GM12874 (cell line): Measurements from ENCODE around the gene TBCCD1.

Source experiments
- TF ChIP-seq, protein P1 (sequence below): IDR thresholded peaks from 2 replicates; pipeline ENCODE4 v1.5.1; 2011; ENCODE audit warnings: low read depth, mild to moderate bottlenecking, control low read depth, low read length, moderate library complexity; ENCODE audit not compliant: insufficient read depth

Gene TBCCD1

GRCh38 chr3:186513386-186513785 lies 53.8 kb downstream of the TBCCD1 start:
- TF ChIP-seq, protein P1, sequence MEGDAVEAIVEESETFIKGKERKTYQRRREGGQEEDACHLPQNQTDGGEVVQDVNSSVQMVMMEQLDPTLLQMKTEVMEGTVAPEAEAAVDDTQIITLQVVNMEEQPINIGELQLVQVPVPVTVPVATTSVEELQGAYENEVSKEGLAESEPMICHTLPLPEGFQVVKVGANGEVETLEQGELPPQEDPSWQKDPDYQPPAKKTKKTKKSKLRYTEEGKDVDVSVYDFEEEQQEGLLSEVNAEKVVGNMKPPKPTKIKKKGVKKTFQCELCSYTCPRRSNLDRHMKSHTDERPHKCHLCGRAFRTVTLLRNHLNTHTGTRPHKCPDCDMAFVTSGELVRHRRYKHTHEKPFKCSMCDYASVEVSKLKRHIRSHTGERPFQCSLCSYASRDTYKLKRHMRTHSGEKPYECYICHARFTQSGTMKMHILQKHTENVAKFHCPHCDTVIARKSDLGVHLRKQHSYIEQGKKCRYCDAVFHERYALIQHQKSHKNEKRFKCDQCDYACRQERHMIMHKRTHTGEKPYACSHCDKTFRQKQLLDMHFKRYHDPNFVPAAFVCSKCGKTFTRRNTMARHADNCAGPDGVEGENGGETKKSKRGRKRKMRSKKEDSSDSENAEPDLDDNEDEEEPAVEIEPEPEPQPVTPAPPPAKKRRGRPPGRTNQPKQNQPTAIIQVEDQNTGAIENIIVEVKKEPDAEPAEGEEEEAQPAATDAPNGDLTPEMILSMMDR: no peak

- TF ChIP-seq, protein P1: no peak
Measured at GRCh38 chr3:186512570-186513302, 54.4 kb downstream of the TBCCD1 start.

GRCh38 chr3:186511702-186512101 lies 55.4 kb downstream of the TBCCD1 start:
- TF ChIP-seq, protein P1: no peak

DNA sequence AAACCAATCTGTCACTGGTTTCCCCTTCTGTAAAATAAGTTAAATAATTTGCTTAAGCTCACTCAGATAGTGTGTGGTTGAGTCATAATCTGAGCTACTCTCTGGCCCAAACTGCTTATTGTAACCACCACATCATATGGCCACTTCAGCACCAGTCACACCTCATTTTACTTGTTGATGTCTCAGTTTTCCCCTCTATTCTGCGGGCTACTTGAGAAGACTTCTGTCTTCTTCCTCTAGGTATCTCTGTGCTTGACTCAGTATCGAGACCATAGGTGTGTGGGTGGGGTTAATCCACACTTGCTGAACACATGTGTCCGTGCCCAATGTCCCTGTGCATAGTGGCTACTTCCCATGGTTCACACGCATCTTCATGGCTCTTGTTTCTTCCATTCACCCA lies 55.9 kb downstream of the TBCCD1 start:
- TF ChIP-seq, protein P1: no peak

GRCh38 chr3:186510374-186511079 lies 56.6 kb downstream of the TBCCD1 start:
- TF ChIP-seq, protein P1: peak; percentile 26; the same call in 1 of the 2 replicates

DNA sequence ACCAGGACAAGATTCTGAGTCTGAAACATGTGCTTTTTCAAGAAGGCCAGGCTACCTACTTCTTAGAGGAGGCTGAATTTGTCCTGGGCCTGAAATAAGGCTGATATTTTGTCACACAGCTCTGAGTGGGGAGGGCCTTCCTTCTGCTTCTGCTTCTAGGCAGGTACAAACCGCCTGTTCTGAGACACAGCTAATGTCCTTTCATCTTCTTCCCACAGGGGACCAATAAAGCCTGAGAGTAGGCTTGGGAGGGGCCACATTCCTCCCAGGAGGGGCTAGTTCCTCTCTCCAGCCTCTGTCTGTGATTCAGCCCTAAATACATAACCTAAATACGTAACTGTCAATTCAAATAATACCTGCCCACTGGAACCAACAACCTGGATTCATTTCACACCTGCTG lies 57.7 kb downstream of the TBCCD1 start:
- TF ChIP-seq, protein P1: no peak

DNA sequence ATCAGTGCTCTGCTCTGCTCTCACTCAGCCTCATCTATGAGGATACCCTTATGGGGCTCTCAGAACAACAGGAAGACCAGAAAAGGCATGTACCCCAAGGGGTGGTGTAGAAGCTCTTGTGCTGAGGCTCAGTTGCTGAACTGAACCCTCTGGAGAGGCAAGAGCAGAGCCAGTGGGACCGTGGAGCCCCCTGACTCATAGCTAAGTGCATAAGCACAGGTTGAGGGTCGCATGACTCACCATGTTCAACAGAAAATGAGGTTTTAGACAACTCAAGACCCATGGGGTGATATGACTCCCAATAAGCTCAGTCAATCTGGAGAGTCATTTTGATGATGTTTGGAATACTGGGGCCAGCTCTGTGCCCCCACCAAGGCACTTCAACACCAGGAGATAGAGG lies 60.3 kb downstream of the TBCCD1 start:
- TF ChIP-seq, protein P1: no peak
